Activated CD4-positive, CD25-positive, alpha-beta regulatory T cell treated with anti-CD3 and anti-CD28 coated beads, Interleukin-2, amount 50 U/mL, for 72 hours (primary cell): Measurements from ENCODE around the gene ZNF408.

Experiments
- DNase-seq: peaks from one replicate; pipeline ENCODE4 v3.0.0; 2021

The ZNF408 gene

DNA sequence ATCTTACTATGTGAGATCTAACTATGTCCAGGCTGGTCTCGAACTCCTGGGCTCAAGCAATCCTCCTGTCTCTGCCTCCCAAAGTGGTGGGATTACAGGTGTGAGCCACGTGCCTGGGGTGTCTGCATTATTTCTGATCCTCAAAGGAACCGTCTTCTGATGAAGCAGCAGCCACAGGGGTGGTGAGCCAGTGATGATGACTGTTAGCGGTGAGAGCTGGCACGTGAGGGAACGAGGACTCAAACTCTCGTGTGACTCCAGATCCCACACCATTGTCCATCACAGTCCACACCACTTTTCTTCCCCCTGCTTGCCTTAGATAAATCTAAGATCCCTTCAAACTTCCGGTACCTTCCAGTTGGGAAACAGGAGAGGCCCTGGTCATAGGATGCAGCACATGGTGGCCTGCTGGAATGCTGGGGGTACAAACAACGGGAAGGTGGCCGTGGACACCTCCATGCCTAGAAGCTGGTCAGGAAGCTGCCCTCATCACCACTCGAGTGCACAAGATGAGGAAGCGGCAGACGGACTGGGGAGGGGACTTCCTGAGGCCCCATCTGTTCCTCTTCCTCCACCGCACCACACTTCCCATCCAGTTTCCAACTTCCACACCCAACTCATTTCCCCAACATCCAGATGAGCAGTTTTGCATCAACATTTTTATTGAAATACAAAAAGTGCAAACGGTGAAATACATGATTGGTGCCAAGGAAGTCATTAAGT is 24.2 kb upstream of the ZNF408 start:
- no peak for DNase-seq

DNA sequence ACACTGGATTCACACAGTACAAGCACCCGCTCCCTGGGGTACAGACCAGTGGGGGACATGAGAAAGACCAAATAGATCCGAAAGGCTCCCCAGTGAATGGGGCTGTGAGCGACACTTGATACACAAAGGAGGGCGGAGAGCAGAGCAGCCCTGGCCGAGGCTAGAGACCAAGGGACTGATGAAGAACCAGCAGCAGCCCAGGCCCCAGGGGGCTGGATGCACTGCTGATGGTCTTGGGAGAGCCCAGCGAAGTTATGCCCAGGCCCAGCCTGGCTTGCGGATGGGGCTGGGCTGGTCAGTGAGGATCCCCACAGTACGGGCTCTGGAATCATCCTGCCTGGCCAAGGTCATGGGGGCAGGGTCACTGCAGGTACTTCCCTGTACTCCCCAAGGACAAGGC is 23.7 kb upstream of the ZNF408 start:
- no peak for DNase-seq

DNA sequence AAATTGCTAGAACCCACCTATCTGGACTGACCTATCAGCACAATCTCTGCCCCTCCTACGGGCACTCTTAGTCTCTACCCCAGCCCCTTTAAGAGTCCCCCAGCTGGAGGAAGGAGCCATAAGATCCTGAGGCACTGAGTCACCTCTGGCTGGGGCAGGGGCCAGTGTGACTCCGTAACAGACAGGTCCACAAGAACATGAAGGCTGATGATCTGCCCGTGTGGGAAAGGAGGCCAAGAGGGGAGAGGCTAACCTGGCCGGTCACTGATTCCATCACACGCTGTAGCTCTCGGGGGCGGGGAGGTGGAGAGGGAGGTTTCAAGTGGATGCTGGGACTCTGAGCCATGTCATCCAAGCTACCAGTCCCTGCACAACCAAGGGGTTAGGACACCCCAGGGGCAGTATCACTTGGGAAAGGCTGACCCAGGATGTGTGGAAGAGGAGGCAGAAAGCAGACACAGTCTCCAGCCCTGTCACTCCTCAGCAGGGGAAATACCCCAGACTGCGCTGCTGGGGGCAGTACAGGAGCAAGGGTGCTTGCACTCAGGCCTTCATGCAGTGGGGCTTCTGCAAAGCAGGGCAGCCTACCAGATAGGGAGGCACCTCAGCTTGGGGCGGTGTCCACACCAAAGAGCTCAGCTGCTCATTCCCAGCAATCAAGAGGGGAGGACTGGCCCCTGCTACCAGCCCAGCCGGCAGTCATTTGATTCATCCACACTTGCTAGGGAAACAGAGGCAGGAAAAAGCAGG is 22.7 kb upstream of the ZNF408 start:
- no peak for DNase-seq

- DNase-seq, result no peak
Observed at GRCh38 chr11:46678741-46679130, 22.1 kb upstream of the ZNF408 start.

DNA sequence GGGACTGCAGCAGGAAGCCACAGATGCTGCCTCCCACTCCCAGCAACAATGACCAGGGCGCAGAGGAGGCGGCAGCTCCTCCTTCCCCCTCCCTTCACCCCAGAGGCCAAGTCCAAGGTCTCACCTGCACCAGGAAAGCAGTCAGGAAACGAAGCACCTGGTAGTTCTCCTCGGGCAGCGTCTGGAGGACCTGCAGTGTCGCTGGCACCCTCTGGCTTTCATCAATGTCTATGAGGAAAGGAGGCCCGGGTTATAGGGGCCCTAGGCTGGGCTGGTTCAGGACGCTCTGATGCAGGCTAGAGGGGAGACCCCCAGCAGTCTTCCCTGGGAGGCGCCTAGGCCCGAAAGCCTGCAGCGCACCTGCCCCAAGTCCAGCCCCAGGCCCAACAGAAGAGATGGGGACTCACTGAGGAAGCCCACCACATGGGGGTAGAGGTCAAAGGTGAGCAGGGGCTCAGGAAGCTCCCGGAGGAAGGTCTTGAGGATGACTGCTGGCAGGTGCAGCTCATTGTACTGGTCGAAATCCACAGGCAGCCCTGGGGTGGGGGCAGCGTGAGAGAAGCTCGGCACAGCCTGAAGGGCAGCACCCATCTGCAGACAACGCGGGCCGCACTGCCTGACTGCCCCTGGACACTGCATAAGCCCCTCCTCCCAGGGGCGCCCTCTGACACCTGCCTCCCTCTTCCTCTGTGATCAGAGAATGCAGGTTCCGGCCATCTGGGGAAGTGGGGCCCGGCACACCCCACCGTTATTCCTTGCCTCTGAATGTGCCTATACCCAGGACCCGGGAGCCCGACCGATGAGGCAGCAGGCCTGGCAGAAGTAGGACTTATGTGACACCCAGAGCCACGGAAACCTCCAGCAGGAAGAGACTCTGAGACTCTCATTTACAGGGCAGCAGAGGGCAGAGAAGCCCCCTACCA is 21.3 kb upstream of the ZNF408 start:
- DNase-seq, result no peak

DNA sequence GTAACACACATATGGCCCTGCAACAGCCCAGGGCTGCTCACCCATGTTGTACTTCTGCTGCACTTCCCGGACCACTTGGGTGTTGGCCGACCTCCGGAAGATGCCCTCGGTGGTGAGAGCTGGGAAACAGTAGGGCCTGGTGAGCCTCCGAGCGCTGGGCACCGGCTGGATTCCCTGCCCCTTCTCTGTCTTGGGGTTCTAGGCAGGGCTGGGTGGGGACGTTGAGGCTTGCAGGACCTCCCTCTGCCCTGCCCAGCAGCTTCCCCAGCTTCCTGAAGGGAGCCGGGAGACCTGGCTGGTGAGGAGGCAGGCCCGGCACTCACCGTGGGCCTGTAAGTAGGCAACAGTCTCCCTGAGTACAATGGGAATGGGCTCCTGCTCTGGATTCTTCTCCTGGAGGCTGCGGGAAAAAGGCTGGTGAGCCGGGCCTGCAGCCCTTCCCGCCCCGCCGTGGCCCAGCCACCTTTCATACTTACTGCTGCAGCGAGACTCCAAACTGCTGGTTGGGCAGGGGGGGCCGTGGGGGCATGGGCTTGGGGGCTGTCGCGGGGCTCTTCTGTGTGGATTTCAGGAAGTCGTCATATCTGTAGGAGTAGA is 20.6 kb upstream of the ZNF408 start:
- no peak for DNase-seq

GRCh38 chr11:46680815-46681214 is 20.0 kb upstream of the ZNF408 start:
- DNase-seq, result no peak

GRCh38 chr11:46681814-46682213 is 19.0 kb upstream of the ZNF408 start:
- no peak for DNase-seq

- no peak for DNase-seq
Observed at GRCh38 chr11:46682773-46683752, 17.8 kb upstream of the ZNF408 start.

GRCh38 chr11:46684367-46684766 is 16.5 kb upstream of the ZNF408 start:
- DNase-seq, result no peak

GRCh38 chr11:46686886-46687795 is 13.7 kb upstream of the ZNF408 start:
- no peak for DNase-seq

DNA sequence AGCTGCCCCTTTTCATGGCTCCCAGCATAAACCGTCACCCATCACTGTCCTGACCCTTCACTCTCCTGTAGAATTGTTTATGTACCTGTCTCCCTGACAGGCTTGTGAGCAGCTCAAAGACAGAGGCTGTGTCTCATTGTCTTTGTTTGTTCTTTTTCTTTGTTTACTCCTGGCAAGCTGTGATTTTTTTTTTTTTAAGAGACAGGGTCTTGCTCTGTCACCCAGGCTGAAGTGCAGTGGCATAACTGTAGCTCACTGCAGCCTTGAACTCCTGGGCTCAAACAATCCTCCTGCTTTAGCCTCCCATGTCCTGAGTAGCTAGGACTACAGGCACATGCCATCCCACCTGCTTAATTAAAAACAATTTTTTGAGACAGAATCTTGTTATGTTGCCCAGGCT is 10.1 kb upstream of the ZNF408 start:
- no peak for DNase-seq

DNA sequence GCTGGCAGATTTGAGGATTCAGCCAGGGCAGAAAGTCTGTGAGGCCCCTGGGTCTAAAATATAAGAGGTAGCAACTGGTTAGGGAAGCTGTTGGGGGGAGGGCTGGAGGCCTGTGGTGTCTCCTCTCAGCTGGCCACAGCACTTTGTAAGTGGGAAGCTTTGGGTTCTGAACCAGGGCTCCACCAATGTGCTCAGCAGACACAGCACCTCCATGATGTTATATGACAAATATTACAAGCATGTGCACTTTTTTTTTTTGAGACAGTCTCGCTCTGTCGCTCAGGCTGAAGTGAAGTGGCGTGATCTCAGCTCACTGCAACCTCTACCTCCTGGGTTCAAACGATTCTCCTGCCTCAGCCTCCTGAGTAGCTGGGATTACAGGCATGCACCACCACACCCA is 8.4 kb upstream of the ZNF408 start:
- no peak for DNase-seq

DNA sequence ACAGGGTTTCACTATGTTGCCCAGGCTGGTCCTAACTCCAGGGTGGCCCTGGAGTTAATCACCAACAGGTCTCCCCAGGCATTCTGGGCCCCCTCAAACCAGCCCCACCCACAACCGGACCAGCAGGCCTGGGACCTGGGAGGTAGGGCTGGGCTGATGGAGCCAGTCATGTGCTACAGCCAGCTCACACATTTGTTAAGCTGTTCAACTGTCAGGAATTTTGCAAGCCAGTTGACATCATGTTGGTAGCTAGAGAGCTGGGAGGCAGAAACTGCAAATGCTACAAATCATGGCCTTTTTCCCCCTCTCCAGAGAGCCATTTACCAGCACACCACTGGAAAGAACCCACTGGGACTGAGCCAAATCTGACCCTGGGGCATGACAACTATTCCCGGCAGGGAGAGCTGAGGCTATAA is 7.2 kb upstream of the ZNF408 start:
- no peak for DNase-seq

DNA sequence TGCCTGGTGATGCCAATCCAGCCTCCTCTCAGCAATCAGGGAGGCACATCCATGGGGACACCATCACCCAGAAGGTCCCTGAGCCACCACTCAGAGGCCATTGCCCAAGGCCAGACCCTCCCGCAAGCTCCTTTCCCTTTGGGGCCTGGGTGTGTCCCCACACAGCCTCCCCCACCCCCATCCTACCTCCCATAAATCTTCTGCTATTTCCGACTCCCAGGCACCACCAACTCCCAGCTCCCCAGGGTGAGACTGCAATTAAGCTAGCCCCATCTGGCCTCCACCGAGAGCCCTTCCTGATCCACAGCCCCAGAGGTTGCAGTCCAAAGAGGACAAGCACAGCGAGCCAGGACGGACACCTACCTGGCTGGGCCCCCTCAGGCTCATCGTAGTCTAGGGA is 6.8 kb upstream of the ZNF408 start:
- no peak for DNase-seq

GRCh38 chr11:46694607-46695006 is 6.2 kb upstream of the ZNF408 start:
- no peak for DNase-seq

DNA sequence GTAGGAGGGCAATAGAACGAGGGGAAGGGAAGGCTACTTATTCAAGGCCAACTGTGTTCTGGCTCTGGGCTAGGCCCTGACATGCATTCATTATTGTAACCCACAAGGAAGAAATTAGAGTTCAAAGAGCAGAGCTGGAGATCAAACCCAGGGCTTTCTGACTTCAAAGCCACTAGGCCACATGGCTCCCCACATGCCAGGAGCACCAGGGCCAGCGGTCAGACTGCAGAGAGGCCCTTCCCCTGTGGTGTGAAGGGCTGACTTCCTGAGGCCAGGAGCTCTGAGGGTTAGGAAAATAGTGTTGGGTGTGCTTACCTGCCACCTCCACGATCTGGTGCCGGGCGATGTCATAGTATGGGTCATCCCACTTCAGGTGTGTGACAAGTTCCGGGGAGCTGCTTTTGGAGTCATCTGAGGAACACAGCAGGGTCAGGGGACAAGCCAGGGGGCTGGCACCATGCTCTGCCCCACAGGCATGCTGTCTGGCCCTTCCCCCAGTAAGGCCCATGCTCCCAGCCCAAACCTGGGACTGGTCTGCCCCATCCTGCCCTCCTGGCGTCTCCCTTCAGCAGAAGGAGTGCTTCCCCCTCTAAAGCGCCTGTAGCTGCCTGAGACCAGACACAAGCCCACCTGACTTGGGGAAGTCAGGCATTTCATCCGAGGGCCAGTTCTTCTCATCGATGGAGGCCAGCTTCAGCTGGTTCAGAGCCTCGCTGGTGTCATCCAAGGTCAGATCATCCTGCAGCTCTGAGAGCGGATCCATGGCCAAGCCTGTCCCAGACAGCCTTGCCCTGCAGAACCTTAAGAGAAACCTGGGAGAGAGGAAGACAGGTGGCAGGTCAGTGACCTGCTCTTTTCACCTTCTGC is 5.3 kb upstream of the ZNF408 start:
- DNase-seq, result no peak

- DNase-seq, result no peak
Observed at GRCh38 chr11:46696212-46696558, 4.6 kb upstream of the ZNF408 start.

GRCh38 chr11:46697303-46697702 is 3.5 kb upstream of the ZNF408 start:
- no peak for DNase-seq

- no peak for DNase-seq
Observed at GRCh38 chr11:46697723-46698122, 3.1 kb upstream of the ZNF408 start.
